HG03575 (cell line): ENCODE data around the gene MIER2.

Experiments
- ATAC-seq: cut with Tn5 transposase; IDR thresholded peaks from one replicate; pipeline ENCODE4 v1.9.1; 2021; ENCODE audit not compliant: unreplicated experiment, insufficient number of reproducible peaks, low FRiP score; ENCODE audit errors: extremely low read depth

MIER2 gene

DNA sequence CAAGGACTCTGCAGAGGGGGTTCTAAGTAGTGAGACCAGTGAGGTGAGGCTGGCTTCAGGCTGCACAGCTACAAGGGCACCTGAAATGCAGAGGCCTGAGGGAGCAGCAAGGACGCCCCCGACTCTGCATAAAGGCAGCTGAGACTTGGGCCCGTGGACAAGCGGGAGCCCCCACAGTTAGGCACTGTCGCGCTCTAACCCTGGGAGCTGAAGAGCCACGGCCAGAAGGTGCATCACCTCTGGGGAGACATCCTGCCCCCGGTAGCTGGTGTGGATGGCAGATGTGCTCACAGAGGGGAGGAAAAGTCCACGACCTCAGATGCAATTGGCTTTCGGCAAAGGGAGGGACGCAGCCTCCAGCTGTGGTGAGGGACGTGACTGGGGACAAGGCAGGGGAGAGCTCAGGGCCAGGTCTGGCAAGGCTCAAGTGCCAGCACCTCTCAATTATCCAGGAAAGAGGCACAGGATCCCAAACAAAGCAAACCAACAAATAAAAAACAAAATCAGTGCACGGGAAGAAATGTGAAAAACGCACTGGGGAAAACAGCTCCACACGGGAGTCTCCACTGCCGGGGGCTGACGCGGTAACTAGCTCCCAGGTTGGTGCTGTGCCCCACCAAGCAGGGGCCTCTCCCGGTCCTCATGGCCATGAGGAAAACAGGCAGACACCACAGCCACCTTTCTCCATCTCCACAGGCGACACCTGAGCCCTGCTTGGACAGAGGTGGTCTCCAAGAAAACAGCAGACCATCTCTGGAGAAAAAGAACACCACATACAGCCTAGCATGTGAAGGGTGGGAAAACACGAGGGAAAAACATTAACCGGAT is 30.4 kb downstream of the MIER2 start:
- ATAC-seq, result no peak

DNA sequence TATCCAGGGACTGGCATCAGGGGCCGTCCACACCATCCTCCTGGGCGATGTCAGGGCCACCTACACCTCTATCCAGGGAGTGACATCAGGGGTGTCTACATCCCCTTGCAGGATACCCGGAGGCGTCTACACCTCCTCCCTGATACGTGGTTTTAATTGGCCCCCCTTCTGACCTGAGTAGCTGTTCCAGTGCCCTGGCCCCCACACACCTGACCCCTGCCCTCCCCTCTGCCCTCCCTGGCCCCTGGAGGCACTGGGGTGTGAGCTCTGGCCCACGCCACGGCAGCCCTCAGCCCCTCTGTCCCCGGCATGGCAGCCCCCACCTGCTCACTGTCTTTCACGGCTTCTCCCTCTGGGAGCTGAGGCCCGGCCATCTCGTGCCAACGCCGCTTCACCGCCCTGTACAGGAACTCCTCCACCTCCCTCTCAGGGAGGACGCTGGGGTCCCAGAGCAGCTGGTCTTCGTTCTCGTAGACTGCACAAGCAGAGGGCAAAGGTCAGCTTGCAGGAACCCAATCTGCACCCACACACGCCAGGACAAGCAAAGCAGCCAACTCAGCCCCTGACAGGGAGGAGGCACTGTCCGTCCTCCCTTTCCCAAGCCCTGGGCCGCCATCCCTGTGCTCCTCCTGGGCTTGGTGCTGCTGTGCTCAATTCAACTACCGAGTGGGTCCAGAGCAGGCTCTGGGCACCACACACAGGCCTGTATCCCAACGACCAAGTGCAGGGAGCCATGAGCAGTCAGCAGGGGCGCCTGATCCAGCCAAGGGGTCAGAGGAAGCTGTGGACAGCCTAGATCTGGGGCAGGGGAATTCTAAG is 31.2 kb downstream of the MIER2 start:
- no peak for ATAC-seq

DNA sequence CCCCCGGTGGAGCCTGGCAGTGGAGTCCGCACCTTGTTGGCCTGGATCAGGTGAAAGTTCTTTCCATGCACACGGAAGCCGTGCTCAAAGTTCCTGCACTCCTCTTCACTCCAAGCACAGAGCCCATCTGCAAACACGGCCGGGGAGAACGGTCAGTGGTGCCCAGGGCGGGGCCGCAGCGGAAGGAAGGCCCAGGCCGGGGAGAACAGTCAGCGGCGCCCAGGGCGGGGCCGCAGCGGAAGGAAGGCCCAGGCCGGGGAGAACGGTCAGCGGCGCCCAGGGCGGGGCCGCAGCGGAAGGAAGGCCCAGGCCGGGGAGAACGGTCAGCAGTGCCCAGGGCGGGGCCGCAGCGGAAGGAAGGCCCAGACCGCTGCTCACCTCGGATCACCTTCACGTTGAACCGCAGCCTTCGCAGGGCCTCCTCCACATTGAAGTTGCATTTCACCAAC is 32.8 kb downstream of the MIER2 start:
- ATAC-seq, result no peak

DNA sequence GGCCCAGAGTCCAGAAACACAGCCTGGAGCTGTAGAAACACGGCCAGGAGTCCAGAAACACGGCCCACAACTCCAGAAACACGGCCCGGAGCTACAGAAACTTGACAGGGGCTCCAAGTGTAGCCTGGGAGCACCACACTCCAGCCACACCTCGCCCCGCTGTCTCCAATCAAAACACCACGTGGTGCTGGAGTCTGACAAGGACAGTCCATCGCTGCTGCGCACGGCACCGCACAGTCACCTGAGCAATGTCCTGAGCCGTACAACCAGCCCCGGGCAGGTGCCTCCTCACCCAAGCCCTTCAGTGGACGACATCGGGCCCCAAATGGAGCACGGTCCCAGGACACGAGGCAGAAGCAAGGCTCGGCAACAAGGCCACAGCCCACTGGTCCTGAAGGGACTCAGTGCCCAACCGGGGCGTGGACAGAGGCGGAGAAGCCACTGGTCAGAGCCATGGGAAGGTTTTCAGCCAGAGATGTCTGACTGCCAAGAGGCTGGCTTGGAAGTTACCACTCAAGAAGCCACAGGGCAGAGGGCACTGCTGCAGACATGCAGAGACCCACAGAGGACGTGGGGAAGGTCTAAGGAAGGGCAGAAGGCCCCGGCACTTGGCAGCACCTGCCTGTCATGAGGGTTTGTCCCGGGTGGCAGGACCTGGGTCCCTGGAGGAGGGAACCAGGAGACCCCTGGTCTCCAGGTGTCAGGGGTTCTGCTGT is 33.7 kb downstream of the MIER2 start:
- no peak for ATAC-seq

DNA sequence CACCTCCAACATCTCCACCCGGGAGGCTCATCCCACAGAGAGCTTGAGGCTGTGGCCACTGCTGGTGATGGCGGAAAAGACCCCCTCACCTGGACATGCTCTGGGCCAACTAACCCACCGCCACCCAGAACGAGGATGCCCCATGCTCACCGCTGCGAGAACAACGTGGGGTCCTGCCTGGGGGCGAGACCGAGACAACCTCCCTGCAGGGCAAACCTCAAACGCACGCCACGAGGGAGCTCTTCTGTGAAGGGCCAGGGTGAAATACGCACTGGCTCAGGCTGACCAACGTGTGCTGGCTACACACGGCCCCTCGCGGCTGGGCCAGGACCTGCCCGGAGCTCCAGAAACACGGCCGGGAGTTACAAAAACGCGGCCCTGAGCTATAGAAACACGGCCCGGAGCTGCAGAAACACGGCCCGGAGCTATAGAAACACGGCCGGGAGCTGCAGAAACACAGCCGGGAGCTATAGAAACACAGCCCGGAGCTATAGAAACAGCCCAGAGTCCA is 34.4 kb downstream of the MIER2 start:
- ATAC-seq, result no peak

DNA sequence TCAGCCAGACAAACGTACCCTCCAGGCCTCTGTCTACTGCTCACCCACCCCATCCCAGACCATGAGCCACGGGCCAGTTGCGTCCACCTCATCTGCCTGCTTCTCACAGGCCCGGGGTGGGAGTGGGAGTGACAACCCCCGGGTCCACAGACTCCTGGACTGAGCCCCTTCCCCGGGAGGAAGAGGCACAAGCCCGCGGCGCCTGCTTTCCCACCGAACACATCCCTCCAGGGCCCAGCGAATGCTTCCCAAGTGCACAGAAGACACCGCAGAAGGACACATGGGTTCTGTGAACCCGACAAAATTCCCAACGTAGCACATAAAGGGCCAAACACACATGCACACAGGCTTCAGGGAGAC is 35.4 kb downstream of the MIER2 start:
- no peak for ATAC-seq

DNA sequence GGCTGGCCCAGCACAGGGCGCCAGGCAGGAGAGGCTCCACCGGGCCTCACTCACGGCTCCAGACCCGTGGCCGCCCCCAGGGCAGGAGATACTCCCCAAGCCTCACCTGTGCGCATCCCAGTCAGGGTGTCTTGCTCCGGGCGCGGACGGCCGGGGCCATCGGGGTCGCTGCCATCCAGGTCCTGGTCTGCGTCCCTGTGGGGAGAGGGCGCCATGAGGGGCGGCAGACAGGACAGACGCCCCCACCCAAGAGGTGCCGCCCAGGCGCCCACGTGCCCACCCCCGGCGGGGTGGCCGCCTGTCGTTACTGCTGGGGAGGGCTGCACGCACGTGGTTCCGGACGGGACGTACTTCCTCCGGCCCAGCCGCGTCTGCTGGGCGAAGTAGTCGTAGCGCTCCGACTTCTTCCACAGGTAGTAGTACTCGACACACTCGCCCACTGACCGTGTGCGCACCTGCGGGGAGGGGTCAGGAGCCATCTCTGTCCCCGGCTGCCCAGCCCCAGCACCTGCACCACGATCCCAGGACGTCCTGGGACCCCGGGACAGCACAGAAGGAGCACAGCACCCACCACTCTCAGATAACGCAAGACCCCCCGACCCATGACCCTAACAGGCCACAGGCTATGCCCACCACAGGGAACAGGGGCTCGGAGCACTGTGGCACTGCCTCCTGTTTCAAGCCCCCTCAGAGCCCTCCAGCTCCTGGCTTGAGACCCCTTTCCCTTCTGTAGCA is 36.0 kb downstream of the MIER2 start:
- ATAC-seq, result no peak

DNA sequence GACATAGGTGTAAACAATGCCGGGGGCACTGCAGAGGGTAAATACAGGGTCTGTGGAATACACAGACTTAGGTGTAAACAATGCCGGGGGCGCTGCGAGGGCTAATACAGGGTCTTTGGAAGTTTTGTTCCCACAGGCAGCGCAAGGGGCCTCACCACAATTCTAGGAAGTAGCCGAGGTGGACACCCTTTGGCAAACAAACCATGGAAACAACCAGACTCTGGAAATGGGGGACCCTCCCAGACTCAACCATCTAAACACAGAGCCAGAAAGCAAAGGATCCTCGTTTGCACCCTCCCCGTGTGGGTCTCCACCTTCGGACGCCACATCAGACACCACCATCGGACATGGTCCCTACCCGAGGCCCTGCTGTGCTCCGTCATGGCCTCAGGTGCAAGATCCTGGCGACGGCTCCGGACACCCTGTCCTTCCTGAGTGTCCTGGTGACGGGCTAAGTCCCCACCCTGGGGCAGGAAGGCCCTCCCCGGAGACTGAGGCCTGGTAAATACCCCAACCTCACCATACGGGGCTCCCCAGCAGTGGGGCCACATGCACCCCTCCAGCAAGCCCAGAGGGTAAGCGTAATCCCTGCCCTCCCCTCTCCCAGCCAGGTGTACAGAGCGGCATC is 36.7 kb downstream of the MIER2 start:
- ATAC-seq, result no peak

DNA sequence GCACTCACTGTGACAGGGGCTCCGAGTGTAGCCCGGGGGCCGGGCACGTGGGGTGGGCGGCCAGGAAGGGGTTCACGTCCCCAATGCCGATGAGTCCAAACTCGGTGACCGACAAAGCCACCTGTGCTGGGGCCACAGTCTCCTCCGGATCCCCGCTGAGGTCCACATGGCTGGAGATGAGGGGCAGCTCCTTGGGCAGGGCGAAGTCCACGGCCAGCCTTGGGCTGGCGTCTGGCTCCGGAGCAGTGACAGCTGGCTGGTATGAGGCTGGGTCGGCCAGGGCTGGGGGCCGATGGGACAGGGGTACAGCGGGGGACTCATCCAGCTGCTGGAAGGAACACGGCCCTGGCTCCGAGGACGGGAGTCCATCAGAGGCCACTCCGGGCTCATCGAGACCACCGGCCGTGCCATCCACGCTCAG is 37.5 kb downstream of the MIER2 start:
- ATAC-seq, result no peak

DNA sequence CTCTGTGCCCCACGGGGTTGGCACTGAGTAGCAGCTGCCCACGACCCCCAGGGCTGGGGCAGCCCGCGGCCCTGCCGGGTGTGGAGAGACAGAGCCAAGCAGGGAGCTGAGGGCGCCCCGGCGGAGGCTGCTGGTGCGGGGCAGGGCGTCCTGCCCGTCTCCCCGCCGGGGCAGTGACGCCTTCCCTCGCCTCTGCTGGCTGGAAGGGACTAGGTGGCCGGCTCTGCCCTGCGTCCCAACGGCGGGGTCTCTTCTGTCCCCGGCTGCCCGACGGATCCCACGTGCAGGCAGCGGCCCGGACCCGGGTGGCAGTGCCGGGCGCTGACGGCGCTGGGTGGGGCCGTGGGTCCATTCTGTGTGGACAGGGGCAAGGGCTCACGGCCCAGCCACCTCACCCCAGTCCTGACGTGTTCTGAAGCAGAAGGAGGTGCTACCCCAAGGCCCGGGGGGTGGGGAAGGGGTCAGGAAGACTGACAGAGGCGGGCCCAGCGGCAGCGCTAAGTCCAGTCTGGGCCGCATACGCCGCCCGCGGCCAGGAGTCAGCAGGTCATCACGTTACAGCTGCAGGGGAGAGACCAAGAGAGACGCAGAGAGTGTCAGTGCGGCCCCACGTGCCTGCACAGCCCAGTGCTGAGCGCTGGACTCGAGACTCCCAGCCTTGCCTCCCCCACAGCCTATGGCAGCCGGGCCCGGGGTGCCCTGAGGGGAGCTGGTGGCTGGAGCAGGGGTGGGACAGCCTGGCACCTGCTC is 38.3 kb downstream of the MIER2 start:
- no peak for ATAC-seq

DNA sequence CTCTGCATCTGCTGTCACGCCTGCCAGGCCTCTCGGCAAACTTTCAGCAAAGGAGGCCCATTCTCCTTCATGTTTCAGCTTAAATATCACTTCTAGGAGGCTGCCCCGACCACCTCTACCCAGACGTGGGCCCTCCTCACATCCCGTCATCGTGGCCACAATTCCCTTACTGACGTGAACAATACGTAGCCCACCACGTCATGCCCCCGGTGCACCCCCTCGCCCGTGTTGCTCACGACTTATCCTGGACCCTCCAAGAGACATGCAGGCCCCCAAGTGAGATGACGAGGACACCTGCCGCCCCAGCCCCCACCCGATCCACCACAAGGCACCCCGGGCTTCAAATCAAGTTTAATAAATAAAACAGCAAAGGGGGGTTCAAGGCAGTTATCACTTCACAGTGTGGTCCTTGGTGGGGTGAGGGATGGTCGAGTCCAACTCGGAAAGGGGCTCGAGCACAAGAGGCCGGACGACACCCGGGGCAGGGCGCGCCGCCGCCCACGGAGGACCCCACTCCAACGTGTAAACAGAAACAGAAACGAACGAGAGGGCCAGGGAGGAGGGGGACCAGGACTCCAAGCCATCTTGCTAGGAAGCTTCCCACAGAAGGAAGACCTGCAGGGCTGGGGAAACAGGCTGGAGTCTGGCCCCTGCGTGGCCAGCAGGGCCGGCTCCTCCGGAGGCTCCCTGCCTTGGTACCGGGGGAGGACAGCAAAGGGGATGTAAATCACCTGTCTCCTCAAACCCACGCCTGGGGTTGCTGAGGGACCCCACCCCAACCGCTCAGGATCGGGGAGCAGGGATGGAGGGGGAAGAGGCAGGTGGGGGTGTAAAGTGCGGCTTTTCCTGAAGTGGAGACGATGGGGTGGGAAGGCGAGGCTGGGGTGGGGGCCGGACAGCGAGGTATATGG is 39.1 kb downstream of the MIER2 start:
- no peak for ATAC-seq

DNA sequence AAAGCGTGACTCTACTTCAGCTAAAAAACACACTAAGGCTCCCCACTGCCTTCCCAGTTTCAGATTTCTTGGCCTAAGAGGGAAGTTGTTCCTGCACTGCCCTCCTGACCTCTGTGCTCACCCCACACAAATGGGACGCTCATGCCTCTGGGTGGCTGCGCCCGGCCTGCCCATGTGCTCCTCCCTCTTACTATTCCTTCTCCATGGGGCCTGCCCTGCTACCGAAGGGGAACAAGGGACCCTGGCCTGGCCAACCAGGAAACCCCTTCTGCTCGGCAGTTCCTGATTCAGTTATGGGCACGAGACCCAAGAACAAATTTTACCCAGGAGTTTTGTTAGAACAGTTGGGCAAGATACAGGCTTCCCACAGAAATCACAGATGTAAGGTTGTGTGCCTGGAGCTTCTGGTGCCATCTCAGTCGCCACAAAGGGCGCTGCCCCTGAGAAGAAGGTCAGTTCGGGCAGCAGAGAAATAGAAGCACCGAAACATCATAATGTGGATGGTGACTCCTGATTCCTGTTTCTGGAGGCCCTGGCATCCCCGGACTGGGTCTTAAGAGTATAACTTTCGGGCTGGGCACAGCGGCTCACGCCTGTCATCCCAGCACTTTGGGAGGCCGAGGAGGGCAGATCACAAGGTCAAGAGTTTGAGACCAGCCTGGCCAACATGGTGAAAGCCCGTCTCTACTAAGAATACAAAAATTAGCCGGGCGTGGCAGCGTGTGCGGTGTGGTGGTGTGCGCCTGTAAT is 47.9 kb downstream of the MIER2 start:
- ATAC-seq, result no peak

DNA sequence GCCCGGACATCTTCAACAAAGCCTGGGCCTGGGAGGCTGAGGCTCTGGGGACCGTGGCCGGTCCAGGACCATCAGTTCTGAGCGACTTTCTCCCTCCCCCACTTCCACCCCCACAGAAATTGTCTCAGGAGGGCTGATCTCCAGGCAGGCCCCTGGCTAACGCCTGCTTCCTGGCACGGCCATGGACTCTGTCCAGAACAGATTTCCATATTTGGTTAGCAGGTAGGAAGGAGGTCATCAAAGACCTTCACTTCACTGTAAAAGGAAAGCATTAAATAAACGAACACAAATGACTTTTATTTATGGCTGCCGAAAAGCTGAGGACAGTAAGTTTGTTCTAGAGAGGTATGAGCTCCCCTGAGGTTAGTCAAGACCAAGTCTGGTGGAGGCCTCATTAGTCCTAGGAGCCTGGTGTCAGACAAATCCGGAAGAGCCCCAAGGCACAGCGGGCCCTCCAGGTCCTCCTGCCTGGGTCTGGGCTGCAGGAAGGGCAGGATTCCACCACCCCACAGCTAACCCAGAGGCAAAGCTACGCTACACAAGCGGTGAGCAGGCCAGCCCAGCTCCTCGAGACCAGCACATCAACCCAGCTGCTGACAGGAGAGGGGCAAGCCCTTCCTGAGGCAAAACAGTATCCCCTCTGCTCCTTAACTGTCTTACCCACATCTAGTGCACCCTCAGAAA is 48.8 kb downstream of the MIER2 start:
- no peak for ATAC-seq

DNA sequence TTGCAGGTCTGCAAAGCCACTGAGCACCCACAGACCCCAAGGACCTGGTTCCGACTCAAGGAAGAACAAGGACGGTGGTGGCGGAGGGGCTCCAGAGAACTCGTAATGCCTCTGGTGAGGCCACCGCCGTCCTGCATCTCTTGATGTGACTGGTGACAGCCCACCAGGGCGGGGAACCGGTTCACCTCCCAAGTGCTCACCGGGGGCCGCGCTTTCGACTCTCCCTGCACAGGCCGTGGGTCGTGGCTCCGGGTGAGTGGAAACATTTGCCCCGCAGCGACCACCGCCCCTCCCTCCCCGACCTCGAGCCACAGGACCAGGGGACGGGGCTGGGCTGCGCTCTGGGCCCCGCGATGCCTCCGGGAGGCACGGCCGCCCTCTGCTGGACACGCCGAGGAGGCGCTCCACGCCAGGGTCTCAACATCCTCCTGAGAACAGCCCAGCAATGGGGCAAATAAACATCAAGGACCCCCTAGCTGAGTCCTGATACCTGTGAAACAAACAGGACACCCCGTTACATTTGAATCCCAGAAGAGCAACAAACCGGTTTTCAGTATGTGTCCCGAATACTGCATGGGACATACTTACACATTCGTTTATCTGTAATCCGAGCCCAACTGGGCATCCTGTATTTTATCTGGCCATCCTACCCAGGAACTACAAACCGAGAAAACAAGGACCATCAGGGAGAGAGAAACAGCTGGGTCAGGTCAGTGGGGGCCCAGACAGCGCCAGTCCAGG is 49.5 kb downstream of the MIER2 start:
- ATAC-seq, result no peak

DNA sequence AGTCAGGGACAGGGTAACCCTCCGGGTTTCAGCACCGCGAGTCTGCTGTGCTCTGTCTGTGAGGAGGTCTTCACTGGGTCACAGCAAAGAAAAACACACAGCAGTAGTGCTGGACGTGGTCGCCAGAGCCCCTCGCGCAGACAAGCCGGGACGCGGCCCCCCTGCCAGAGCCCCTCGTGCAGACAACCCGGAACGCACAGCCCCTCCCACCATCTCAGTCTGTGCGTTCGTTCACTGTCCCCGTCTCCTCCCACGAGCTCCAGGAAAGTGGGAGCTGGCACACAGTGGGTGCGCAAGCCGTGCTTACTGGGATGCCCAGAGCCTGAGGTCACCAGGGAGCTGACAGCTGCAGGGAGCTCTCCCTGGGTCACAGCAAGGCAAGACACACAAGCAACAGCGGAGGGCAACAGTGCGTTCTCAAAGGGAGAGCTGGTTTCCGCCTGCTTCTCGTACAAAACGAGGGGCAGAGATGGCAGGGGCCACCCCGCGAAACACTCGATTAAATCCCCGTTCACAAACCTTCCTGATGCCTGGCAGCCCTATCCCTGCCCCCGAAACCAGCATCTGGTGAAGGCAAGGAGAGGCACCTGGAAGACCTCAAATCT is 50.2 kb downstream of the MIER2 start:
- ATAC-seq, result no peak
